ENCODE measurements around the gene ABCG1.

The ABCG1 gene

DNA sequence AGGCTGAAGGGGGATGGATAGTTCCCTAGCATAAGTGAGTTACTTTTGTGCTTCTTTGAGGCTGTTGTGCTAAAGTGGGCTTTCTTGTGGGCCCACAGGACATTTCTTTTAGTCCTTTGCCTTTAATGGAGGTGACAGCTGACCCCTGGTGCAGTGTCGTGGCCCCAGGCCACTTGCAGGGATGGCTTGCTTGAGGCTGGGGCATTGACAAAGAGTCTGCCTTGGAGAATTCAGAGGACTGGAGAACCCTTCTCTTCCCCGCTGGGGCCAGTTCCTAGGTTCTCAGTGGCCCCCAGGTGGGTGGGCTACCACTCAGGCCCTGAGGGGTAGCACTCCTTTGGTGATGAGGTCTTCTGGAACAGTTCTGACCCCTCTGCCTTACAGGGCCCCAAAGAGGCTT lies 12.8 kb downstream of the ABCG1 start:
- no peak for DNase-seq (ENCODE audit: extremely low read depth in 1 of 2, low read depth in 1 of 2)

DNA sequence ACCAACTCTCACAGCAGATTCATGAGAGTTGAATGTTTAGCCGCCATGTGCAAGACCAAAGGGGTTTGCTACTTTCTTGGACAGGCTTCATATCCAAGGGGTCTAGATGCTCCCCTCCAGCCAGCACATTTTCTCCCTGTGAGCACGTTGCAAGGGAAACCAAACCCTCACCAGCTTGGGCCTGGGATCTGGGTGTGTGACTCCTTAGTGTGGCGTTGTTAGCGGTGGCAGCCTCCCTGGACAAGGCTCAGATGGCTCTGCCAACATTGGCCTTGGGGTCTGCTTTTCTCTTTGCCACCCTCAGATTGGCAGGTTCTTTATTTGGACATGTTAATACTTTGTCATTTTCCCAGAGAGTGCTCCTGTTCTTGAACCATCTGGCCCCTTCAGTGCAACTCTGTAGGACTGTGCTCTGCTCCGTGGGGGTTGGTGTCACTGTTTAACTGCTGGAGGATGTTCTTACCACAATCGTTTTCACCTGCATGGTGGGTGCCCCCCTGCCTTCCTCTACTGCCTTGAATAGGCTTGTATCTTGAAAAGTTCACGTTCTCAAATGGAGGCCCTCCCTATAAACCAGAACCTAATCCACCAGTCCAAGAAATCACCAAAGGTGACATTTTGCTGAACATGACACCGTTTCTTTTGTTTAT lies 13.4 kb downstream of the ABCG1 start:
- DNase-seq (ENCODE audit: extremely low read depth in 1 of 2, low read depth in 1 of 2): no peak

GRCh38 chr21:42233067-42233961 lies 14.4 kb downstream of the ABCG1 start:
- peak; percentile 45 to 64 for DNase-seq (ENCODE audit: extremely low read depth in 1 of 2, low read depth in 1 of 2)

- DNase-seq (ENCODE audit: extremely low read depth in 1 of 2, low read depth in 1 of 2): no peak
Observed at GRCh38 chr21:42234041-42234440, 15.1 kb downstream of the ABCG1 start.

DNA sequence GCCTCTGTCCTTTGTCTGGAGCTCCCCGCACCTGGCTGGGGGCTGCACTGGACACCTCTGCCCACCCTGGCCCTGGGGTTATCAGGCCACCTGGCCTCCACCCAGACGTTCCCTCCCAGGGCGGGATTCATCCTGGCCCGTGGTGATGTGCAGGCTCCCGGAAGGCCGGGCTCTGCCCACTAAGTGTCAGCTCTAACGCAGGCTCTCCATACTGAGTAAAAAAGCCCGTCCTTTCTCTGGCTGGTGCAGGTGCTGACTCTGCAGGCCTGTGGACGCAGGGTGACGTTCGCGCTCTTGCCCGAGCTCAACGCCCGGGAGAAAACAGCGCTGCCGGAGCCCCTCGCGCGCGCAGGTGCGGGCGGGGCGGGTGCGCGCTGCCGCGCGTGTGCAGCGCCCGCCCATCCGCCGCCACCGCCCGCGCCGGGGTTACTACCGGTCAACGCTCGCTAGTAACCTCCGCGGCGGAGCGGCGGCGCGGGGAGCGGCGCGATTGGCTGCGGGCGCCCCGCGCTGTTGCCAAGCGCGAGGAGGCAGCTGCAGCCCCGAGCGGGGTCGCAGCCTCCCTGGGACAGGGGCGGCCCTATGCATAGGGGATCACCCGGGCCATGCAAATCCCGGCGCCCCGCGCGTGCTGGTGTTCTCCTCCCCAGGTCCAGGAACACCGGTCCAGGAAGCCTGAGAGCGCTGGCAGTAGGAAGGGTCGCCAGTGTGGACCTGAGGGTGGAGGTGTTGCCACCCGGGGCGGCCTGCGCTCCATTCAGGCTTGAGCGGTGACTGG lies 15.7 kb downstream of the ABCG1 start:
- peak; percentile 63 to 65 for DNase-seq (ENCODE audit: extremely low read depth in 1 of 2, low read depth in 1 of 2)

- no peak for DNase-seq (ENCODE audit: extremely low read depth in 1 of 2, low read depth in 1 of 2)
Observed at GRCh38 chr21:42235593-42235992, 16.7 kb downstream of the ABCG1 start.

- no peak for DNase-seq (ENCODE audit: extremely low read depth in 1 of 2, low read depth in 1 of 2)
Observed at GRCh38 chr21:42236014-42236413, 17.1 kb downstream of the ABCG1 start.

DNA sequence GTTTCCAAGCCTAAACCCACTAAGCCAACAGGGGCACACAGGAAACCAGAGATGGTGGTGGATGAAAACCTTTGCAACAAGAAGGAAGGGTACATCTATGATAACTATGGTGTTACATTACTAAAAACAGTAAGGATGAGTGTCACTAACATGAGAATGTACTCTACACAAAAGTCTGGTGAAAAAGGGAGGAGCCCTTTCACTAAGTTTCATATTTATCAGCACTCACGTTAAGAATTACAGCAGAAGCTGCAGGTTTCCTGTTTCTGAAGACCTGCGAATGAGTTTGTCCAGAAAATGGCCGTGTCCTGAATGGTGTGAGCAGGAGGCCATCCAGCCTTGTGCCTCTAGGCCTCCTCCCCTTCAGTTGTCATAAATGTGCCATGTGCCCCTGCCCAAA lies 17.8 kb downstream of the ABCG1 start:
- no peak for DNase-seq (ENCODE audit: extremely low read depth in 1 of 2, low read depth in 1 of 2)

GRCh38 chr21:42237161-42237560 lies 18.2 kb downstream of the ABCG1 start:
- DNase-seq (ENCODE audit: extremely low read depth in 1 of 2, low read depth in 1 of 2): no peak

DNA sequence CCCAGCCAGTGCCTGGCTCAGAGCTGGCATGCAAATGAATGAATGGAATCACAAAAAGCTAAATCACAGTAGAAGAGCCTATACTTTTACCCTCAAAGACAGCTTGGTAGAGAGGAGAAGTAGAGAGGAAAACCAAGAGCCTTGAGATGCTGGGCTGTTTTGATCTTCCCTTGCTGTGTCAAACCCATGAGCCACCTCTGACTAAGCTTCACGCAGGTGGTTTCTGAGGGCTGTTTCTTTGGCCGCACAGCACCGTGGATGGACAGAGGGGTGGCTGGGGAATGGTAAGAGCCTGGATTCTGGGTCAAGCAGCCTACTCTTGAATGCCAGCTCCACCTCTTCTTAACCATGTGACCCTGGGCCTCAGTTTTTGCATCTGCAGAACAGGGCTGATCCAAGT lies 18.6 kb downstream of the ABCG1 start:
- no peak for DNase-seq (ENCODE audit: extremely low read depth in 1 of 2, low read depth in 1 of 2)

DNA sequence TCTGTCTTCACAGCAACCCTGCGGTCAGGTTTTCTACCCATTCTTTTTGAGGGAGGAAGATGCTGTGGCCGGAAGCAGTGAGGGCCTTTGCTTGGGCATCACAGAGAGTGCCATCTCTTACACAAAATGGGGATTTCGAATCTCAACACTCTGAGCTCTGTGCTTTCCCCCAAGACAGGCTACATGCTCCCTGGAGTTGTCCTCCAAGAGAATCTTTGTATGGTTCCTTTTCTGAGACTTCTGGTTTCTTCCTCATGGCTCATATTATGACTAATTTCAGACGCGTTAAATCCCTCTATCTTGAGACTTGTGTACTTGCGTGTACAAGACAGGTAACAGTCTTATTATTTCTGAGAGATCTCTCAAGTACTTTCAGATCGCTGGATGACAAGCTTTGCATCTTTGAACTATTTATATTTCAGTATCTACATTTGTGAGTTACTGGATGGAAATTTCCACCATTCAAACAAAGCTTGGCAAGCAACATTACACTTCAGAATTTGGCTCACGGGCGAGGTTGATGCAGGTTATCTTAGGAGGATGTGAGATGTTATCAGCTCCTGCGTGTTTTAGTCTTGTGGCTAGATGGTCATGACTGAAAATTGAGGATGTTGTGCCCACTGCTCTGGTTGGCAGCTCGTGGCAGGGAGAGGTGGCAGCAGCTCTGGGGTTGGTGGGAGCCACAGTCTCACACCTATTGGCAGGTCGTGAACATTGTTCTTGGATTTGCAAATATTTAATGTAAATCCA lies 19.4 kb downstream of the ABCG1 start:
- DNase-seq (ENCODE audit: extremely low read depth in 1 of 2, low read depth in 1 of 2): peak in 1 of 2 donors; percentile 48

GRCh38 chr21:42239556-42239955 lies 20.6 kb downstream of the ABCG1 start:
- DNase-seq (ENCODE audit: extremely low read depth in 1 of 2, low read depth in 1 of 2): no peak

DNA sequence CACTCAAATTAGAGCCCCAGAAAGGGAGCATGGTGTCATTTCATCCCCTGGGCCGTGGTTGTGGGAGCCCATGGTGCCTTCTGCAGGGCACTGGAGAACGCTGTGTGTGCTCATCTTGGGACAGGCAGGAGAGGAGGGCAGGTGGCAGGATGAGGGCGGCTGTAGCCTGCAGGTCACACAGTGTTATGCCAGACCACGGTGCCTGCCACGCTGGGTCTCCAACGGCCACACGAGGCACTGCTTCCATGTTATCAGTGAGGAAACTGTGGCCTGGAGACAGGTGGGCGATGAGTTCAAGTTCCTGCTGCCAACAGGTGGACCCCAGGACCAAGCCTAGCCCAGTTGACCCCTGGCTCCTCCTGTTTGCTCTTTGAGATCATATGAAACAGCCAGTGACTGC lies 21.0 kb downstream of the ABCG1 start:
- DNase-seq (ENCODE audit: extremely low read depth in 1 of 2, low read depth in 1 of 2): no peak

DNA sequence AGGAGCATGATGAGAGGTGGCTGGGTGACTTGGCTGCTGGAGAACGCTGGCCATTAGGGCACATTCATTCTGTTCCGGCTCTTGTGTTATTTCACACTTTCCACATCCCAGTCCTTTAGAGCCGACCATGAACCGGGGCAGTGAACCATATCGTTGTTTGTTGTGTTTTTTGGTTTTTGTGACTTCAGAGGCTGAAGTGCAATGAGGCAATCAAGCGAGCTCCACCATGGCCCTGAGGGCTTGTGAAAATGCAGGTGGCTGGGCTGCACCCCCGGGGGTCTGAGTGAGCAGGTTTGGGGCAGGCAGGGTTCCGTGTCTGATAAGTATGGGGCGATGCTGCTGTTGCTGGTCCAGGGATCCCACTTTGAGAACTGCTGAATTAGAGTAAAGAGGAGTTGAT lies 23.7 kb downstream of the ABCG1 start:
- no peak for DNase-seq (ENCODE audit: extremely low read depth in 1 of 2, low read depth in 1 of 2)

GRCh38 chr21:42243026-42243425 lies 24.1 kb downstream of the ABCG1 start:
- DNase-seq (ENCODE audit: extremely low read depth in 1 of 2, low read depth in 1 of 2): no peak

DNA sequence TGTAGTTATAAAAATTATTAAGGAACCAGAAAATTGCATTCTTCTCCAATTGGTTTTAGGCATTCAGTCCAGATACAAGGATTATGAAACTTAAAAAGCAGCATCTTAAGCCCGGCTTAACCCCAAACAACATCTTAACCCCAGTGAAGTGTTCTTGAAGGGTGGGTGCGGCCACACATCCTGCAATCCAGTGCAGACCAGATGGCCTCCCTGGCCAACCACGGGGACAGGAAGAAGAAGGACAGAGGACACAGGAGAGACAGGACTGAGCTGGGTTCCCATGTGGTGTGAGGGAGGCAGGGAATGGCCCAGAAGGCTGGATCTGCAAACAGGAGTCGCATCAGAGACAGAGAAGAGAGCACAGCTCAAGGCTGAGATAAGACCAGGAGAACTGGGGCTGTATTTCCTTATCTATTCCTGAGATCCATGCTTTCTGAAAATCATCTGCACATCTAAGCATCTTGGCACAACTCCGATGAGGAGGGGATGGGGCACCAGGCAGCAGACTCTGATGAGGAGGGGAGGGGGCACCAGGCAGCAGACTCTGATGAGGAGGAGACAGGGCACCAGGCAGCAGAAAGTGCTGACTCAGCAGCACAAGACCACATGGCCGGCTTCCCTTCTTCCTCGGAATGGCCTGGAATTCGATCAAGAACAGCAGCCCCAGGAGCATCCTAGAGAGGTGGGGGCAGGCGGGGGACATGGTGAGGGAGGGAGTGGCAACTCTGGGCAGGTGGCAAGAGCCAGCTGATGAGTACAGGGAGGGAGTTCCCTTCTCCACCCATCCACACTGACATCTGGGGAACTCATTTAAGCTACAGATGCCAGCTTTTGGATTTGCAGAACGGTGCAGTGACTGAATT lies 26.6 kb downstream of the ABCG1 start:
- DNase-seq (ENCODE audit: extremely low read depth in 1 of 2, low read depth in 1 of 2): no peak

- DNase-seq (ENCODE audit: extremely low read depth in 1 of 2, low read depth in 1 of 2): no peak
Observed at GRCh38 chr21:42247716-42248115, 28.8 kb downstream of the ABCG1 start.

DNA sequence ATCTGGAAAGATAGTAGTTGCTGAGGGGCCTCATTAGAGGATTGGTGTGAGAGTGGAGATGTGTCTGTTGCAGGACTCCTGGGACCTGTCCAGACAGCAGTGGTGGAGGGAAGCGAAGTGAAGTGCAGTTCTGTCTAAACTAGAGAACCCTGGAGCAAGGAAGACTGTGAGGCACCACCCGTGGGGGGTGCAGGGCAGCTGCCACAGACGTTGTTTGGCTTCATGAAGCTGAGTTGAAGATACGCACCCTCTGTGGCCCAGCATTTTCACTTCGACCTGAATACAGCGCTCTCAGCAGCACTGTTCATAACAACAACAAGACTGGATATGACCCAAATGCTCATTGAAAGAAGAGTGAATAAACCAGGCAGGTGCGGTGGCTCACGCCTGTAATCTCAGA lies 29.3 kb downstream of the ABCG1 start:
- DNase-seq (ENCODE audit: extremely low read depth in 1 of 2, low read depth in 1 of 2): no peak

GRCh38 chr21:42248783-42249597 lies 30.1 kb downstream of the ABCG1 start:
- no peak for DNase-seq (ENCODE audit: extremely low read depth in 1 of 2, low read depth in 1 of 2)

Data from activated CD8-positive, alpha-beta memory T cell treated with anti-CD3 and anti-CD28 coated beads for 1 hour (primary cell).